H1 (cell line): Measurements from ENCODE around the gene R3HDM1. TPM values are rescaled to one million over a fixed set of nuclear protein-coding genes. Genes with fewer than 3 reads are reported as not detected.
A peak's percentile ranks its signal among the peaks of the same experiment; 100 is the strongest.

Source experiments
- CTCF ChIA-PET: fragments of 300-600 bp; sonication (Branson Sonifier 250); formaldehyde crosslinking; loops from one replicate; lab custom pipeline; 2021; ENCODE audit not compliant: partially characterized antibody; lab: Charles Lee
- POLR2A ChIA-PET: fragments of 300-600 bp; sonication (Branson Sonifier 250); formaldehyde crosslinking; loops from one replicate; lab custom pipeline; 2021; ENCODE audit warnings: inconsistent platforms; ENCODE audit not compliant: partially characterized antibody; lab: Charles Lee
- DNase-seq, 2 experiments: peaks; one replicate each; pipeline versions ENCODE4 v3.0.0 to v3.0.0-alpha.2; 2010 to 2022; ENCODE audit warnings: low spot score in 2 of 2, low read depth in 1 of 2, mixed read lengths in 1 of 2
- FAIRE-seq: peaks from 2 replicates; lab custom pipeline; 2011; peaks lifted over from hg19 to GRCh38; lab: Jason Lieb, UNC
- H2AFZ ChIP-seq: 2 replicates; pipeline ENCODE4 v1.8.1; 2012; ENCODE audit warnings: low read length, inconsistent platforms
- H2AK5ac ChIP-seq: 2 replicates; pipeline ENCODE4 v1.6.1; 2013; ENCODE audit warnings: low read depth, low read length
- H2BK120ac ChIP-seq: replicated peaks from 2 replicates; pipeline ENCODE3; 2013; ENCODE audit warnings: low read depth, low read length, inconsistent platforms
- H2BK12ac ChIP-seq: 2 replicates; pipeline ENCODE4 v1.6.1; 2013; ENCODE audit warnings: low read depth, low read length
- H2BK15ac ChIP-seq: 2 replicates; pipeline ENCODE4 v1.6.1; 2013; ENCODE audit warnings: low read length
- H2BK20ac ChIP-seq: 2 replicates; pipeline ENCODE4 v1.6.1; 2013; ENCODE audit warnings: low read length
- H2BK5ac ChIP-seq: 2 replicates; pipeline ENCODE4 v1.6.1; 2013; ENCODE audit warnings: low read depth, low read length
- H3K14ac ChIP-seq: 2 replicates; pipeline ENCODE4 v1.6.1; 2013; ENCODE audit warnings: inconsistent platforms; ENCODE audit not compliant: insufficient read length
- H3K18ac ChIP-seq: 2 replicates; pipeline ENCODE4 v1.6.1; 2013; ENCODE audit warnings: low read length; ENCODE audit errors: extremely low read depth
- H3K23ac ChIP-seq: 2 replicates; pipeline ENCODE4 v1.6.1; 2013; ENCODE audit warnings: inconsistent platforms; ENCODE audit not compliant: insufficient read length
- H3K23me2 ChIP-seq: 2 replicates; pipeline ENCODE4 v1.6.1; 2013; ENCODE audit warnings: low read depth, low read length
- H3K27ac ChIP-seq: 2 replicates; pipeline ENCODE4 v1.6.1; 2011; ENCODE audit warnings: low read depth, low read length, inconsistent platforms
- H3K27me3 ChIP-seq, 4 experiments: replicated peaks in 1 of 4; 1 replicate in 1 of 4; 2 replicates in 3 of 4; pipeline versions ENCODE4 v1.6.1 to v1.8.1; 2011 to 2013; ENCODE audit warnings: low read length in 3 of 4, mild to moderate bottlenecking in 3 of 4, inconsistent platforms in 2 of 4, mixed read lengths in 2 of 4, moderate library complexity in 1 of 4; ENCODE audit not compliant: control insufficient read depth in 3 of 4, insufficient read depth in 3 of 4; ENCODE audit errors: extremely low read depth in 1 of 4
- H3K36me3 ChIP-seq, 4 experiments: 2 replicates each; pipeline versions ENCODE4 v1.6.1 to v1.8.1; 2011 to 2013; ENCODE audit warnings: mild to moderate bottlenecking in 4 of 4, low read length in 3 of 4, moderate library complexity in 2 of 4, control low read depth in 1 of 4, inconsistent platforms in 1 of 4; ENCODE audit not compliant: insufficient read depth in 4 of 4, control insufficient read depth in 2 of 4
- H3K4ac ChIP-seq: replicated peaks from 2 replicates; pipeline ENCODE3; 2013; ENCODE audit warnings: low read length, low read depth, mixed read lengths, inconsistent platforms; ENCODE audit not compliant: insufficient read length
- H3K4me1 ChIP-seq, 4 experiments: replicated peaks in 1 of 4; 1 replicate in 1 of 4; 2 replicates in 3 of 4; pipeline versions ENCODE4 v1.6.1 to v1.8.1; 2011 to 2013; ENCODE audit warnings: low read length in 3 of 4, inconsistent platforms in 2 of 4, mixed read lengths in 1 of 4; ENCODE audit not compliant: insufficient read depth in 4 of 4, control insufficient read depth in 3 of 4
- H3K4me2 ChIP-seq, 2 experiments: 2 replicates each; pipeline versions ENCODE4 v1.6.1 to v1.8.1; 2011 to 2013; ENCODE audit warnings: low read depth in 2 of 2, low read length in 2 of 2, control low read depth in 1 of 2, inconsistent platforms in 1 of 2, mild to moderate bottlenecking in 1 of 2; ENCODE audit not compliant: insufficient read depth in 1 of 2
- H3K4me3 ChIP-seq, 4 experiments: fragments of 200-600, 300-600 bp in 1 of 4; sonication (generic), shearing (Covaris generic), sonication (Bioruptor Twin) in 1 of 4; 2 replicates each; pipeline versions ENCODE4 v1.5.1 to v1.8.1; 2011 to 2016; ENCODE audit warnings: low read length in 4 of 4, low read depth in 3 of 4, control low read depth in 2 of 4, inconsistent platforms in 2 of 4, mild to moderate bottlenecking in 2 of 4, mixed read lengths in 1 of 4, moderate library complexity in 1 of 4; ENCODE audit not compliant: insufficient read depth in 2 of 4; ENCODE audit errors: extremely low read depth in 1 of 4
- H3K56ac ChIP-seq: replicated peaks from 2 replicates; pipeline ENCODE3; 2013; ENCODE audit warnings: low read depth, mild to moderate bottlenecking, mixed read lengths, low read length, inconsistent platforms; ENCODE audit not compliant: insufficient read length
- H3K79me1 ChIP-seq: 2 replicates; pipeline ENCODE4 v1.6.1; 2013; ENCODE audit warnings: low read depth, low read length, control low read depth
- H3K79me2 ChIP-seq, 2 experiments: 2 replicates each; pipeline versions ENCODE4 v1.6.1 to v1.8.1; 2012 to 2013; ENCODE audit warnings: low read length in 2 of 2, mild to moderate bottlenecking in 2 of 2, inconsistent platforms in 1 of 2; ENCODE audit not compliant: insufficient read depth in 2 of 2, control insufficient read depth in 1 of 2
- H3K9ac ChIP-seq, 4 experiments: replicated peaks in 1 of 4; 1 replicate in 1 of 4; 2 replicates in 3 of 4; pipeline versions ENCODE4 v1.6.1 to v1.8.1; 2011 to 2013; ENCODE audit warnings: low read depth in 3 of 4, low read length in 3 of 4, control low read depth in 2 of 4, mild to moderate bottlenecking in 2 of 4, moderate library complexity in 2 of 4, inconsistent platforms in 1 of 4; ENCODE audit errors: extremely low read depth in 1 of 4
- H3K9me3 ChIP-seq, 2 experiments: 2 replicates each; pipeline versions ENCODE4 v1.6.1 to v1.8.1; 2012 to 2013; ENCODE audit warnings: mild to moderate bottlenecking in 2 of 2, moderate library complexity in 2 of 2, control low read depth in 1 of 2, inconsistent platforms in 1 of 2, low read depth in 1 of 2, low read length in 1 of 2, mixed read lengths in 1 of 2; ENCODE audit not compliant: insufficient read depth in 2 of 2
- H4K20me1 ChIP-seq, 2 experiments: replicated peaks in 1 of 2; 2 replicates each; pipeline versions ENCODE3 to v1.8.1; 2011 to 2013; ENCODE audit warnings: inconsistent platforms in 2 of 2, low read length in 2 of 2, mild to moderate bottlenecking in 1 of 2; ENCODE audit not compliant: insufficient read depth in 2 of 2, control insufficient read depth in 1 of 2
- H4K5ac ChIP-seq: 2 replicates; pipeline ENCODE4 v1.6.1; 2013; ENCODE audit warnings: low read length, low read depth, mixed read lengths, inconsistent platforms; ENCODE audit not compliant: insufficient read length
- H4K8ac ChIP-seq: 2 replicates; pipeline ENCODE4 v1.8.0; 2013; ENCODE audit warnings: mild to moderate bottlenecking, moderate library complexity, low read length, inconsistent platforms; ENCODE audit not compliant: insufficient read depth; ENCODE audit errors: extremely low read depth
- H4K91ac ChIP-seq: replicated peaks from 2 replicates; pipeline ENCODE3; 2013; ENCODE audit warnings: low read length, mixed read lengths, inconsistent platforms; ENCODE audit not compliant: insufficient read length
- EP300 ChIP-seq, 2 experiments: IDR thresholded peaks; 1 replicate in 1 of 2; 2 replicates in 1 of 2; pipeline ENCODE4 v1.6.1; 2011 to 2012; ENCODE audit warnings: low read depth in 2 of 2, low read length in 2 of 2, mild to moderate bottlenecking in 2 of 2, borderline replicate concordance in 1 of 2, inconsistent platforms in 1 of 2, moderate library complexity in 1 of 2
- HDAC2 ChIP-seq, 2 experiments: fragments of 300-600 bp in 1 of 2; sonication (generic) in 1 of 2; IDR thresholded peaks; 2 replicates each; pipeline ENCODE4 v1.6.1; 2011 to 2012; ENCODE audit warnings: low read depth in 2 of 2, low read length in 2 of 2, mild to moderate bottlenecking in 2 of 2, moderate library complexity in 2 of 2, borderline replicate concordance in 1 of 2, inconsistent platforms in 1 of 2
- TEAD4 ChIP-seq: IDR thresholded peaks from 2 replicates; pipeline ENCODE4 v1.6.1; 2012; ENCODE audit warnings: low read depth, low read length, inconsistent platforms, mixed read lengths
- WGBS, 2 experiments: shearing (Covaris generic) in 1 of 2; methylation state at CpG; one replicate each; pipeline versions ENCODE4 v1.1.6 to v1.1.7; 2013 to 2015; ENCODE audit warnings: low lambda C conversion rate in 2 of 2, mixed read lengths in 2 of 2, inconsistent platforms in 1 of 2, low coverage in 1 of 2, missing lambda C conversion rate in 1 of 2; ENCODE audit not compliant: insufficient replicate concordance in 2 of 2, insufficient coverage in 1 of 2, insufficient read length in 1 of 2; ENCODE audit errors: extremely low coverage in 1 of 2, missing lambda C conversion rate in 1 of 2; 5-methylcytosine and 5-hydroxymethylcytosine counted together
- polyA plus RNA-seq, 7 experiments: library from polyadenylated mRNA; depleted of rRNA in 3 of 7; stranded (reverse) in 5 of 7; unstranded in 2 of 7; fragments of >200 nt in 5 of 7; fragments of 200-250 nt in 2 of 7; gene quantifications; 1 replicate in 5 of 7; 2 replicates in 1 of 7; 4 replicates in 1 of 7; pipeline versions ENCODE4 v1.2.1 to v1.2.3, GENCODE V29; 2011 to 2013; ENCODE audit warnings: missing spikeins in 2 of 7, mixed read lengths in 2 of 7
- total RNA-seq: library from RNA; stranded (reverse); fragmentation: NEBNext Ultra II Directional; extraction: Animal tissue kit (Norgen Biotek cat#: 25700); gene quantifications from 2 replicates; pipeline ENCODE4 v1.2.1, GENCODE V29; 2021
- TF ChIP-seq, protein P1 (sequence below): IDR thresholded peaks from 2 replicates; pipeline ENCODE4 v1.6.1; 2011; ENCODE audit warnings: low read length, improper control_type of control experiment

The R3HDM1 gene
- total and polyA plus RNA-seq, 2 of the 8 experiments (the other 6 are each of a cell fraction or from before 2014, with no cell fraction given): 77.7 to 120 TPM

DNA sequence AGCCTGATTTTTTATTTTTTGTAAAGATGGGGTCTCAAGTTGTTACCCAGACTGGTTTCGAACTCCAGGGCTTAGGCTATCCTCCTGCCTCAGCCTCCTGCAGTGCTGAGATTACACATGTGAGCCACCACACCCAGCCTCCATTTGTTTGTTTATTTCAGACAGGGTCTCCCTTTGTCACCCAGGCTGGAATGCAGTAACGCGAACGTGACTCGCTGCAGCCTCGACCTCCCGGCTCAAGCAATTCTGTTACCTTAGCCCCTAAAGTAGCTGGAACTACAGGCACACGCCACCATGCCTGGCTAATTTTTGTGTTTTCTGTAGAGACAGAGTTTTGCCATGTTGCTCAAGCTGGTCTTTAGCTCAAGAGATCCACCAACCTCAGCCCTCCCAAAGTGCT is 237.6 kb downstream of the R3HDM1 start:
- WGBS, 2 experiments: 86% methylated on average over 8 of the region's 8 CpGs; no CpG with 5 or more reads in 1 of the 2 experiments
- H2BK20ac ChIP-seq: no peak overlapping the region
- no peak overlapping the region for H2AK5ac ChIP-seq
- H3K4me2 ChIP-seq: no peak overlapping the region
- H3K79me1 ChIP-seq: no peaks in the 10 kb centered on the region; the same call in 1 of the 2 replicates
- H2BK15ac ChIP-seq: no peak overlapping the region
- H3K27ac ChIP-seq: no peak overlapping the region
- no peak overlapping the region for H2BK5ac ChIP-seq
- DNase-seq: no peak
- H3K9me3 ChIP-seq: no peaks in the 10 kb centered on the region
- TF ChIP-seq, protein P1, sequence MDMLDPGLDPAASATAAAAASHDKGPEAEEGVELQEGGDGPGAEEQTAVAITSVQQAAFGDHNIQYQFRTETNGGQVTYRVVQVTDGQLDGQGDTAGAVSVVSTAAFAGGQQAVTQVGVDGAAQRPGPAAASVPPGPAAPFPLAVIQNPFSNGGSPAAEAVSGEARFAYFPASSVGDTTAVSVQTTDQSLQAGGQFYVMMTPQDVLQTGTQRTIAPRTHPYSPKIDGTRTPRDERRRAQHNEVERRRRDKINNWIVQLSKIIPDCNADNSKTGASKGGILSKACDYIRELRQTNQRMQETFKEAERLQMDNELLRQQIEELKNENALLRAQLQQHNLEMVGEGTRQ: no peak
- TF ChIP-seq HDAC2 (IDR thresholded peaks at IDR 0.05; ENCODE audit: borderline replicate concordance in 1 of 2, low read depth in 2 of 2, low read length in 2 of 2) (no peak), TEAD4 (peak; percentile 13; the same call in 1 of the 2 replicates), EP300 (IDR thresholded peaks at IDR 0.05; ENCODE audit: borderline replicate concordance in 1 of 2, low read depth in 2 of 2, low read length in 2 of 2) (no peak)
- no peak overlapping the region; the same call in 1 of the 2 replicates for H4K8ac ChIP-seq
- H3K79me2 ChIP-seq: no peaks in the 10 kb centered on the region
- no peak overlapping the region for H3K18ac ChIP-seq
- no peak for FAIRE-seq
- H4K20me1 ChIP-seq: peaks cover 3% of the 10 kb centered on the region in 2 experiments
- H3K23ac ChIP-seq: no peak overlapping the region
- H3K4me3 ChIP-seq: no peak overlapping the region
- H3K27me3 ChIP-seq: no peaks in the 10 kb centered on the region
- H2BK12ac ChIP-seq: no peak overlapping the region
- ChIA-PET CTCF (interaction anchor here (0.8 to 5.0 kb wide), 3 partner anchors 9 to 165 kb away, joined by 3 to 40 read pairs (median 3); no protein-coding TSS in a partner anchor), POLR2A (interaction anchor here (1.3 kb wide), 1 partner anchor 13 kb away, joined by 3 read pairs; no protein-coding TSS in a partner anchor)
- H3K36me3 ChIP-seq: peaks cover 5 to 69% (median 40%) of the 10 kb centered on the region in 4 experiments
- H4K91ac ChIP-seq: no peak overlapping the region
- no peak overlapping the region for H3K56ac ChIP-seq
- H3K23me2 ChIP-seq: no peaks in the 10 kb centered on the region
- no peaks in the 10 kb centered on the region for H3K4me1 ChIP-seq
- no peak overlapping the region for H3K14ac ChIP-seq
- no peak overlapping the region for H2AFZ ChIP-seq
- H3K9ac ChIP-seq: no peak overlapping the region
- H3K4ac ChIP-seq: no peak overlapping the region
- H4K5ac ChIP-seq: no peak overlapping the region
- H2BK120ac ChIP-seq: no peak overlapping the region
